DOHH2 (cell line): Measurements from ENCODE around the gene ACHE.

Source experiments
- H3F3A ChIP-seq: fragments of 200-600 bp; sonication (generic), shearing (Covaris generic); 2 replicates; pipeline ENCODE4 v1.6.0; 2016; ENCODE audit warnings: antibody characterized with exemption, mild to moderate bottlenecking; ENCODE audit not compliant: control insufficient read depth, insufficient read depth
- H3K27ac ChIP-seq: fragments of 200-600 bp; sonication (generic); 2 replicates; pipeline ENCODE4 v1.5.1; 2014; ENCODE audit warnings: low read depth, mild to moderate bottlenecking, low read length, moderate library complexity
- H3K27me3 ChIP-seq: fragments of 200-600 bp; sonication (generic); 2 replicates; pipeline ENCODE4 v1.6.1; 2014; ENCODE audit warnings: mild to moderate bottlenecking, low read length, mixed read lengths; ENCODE audit not compliant: control insufficient read depth
- H3K36me3 ChIP-seq: fragments of 200-600 bp; sonication (generic); 2 replicates; pipeline ENCODE4 v1.6.1; 2014; ENCODE audit warnings: mild to moderate bottlenecking, low read length, moderate library complexity, mixed read lengths; ENCODE audit not compliant: control insufficient read depth
- H3K4me1 ChIP-seq: fragments of 200-600 bp; sonication (generic); 2 replicates; pipeline ENCODE4 v1.6.1; 2014; ENCODE audit warnings: mild to moderate bottlenecking, low read length, mixed read lengths; ENCODE audit not compliant: control insufficient read depth
- H3K4me2 ChIP-seq: fragments of 200-600 bp; sonication (generic); 2 replicates; pipeline ENCODE4 v1.6.0; 2014; ENCODE audit warnings: mild to moderate bottlenecking, low read length, moderate library complexity
- H3K4me3 ChIP-seq: fragments of 200-600 bp; sonication (generic); 2 replicates; pipeline ENCODE4 v1.5.1; 2014; ENCODE audit warnings: mild to moderate bottlenecking, low read length, mixed read lengths
- H3K79me2 ChIP-seq: fragments of 200-600 bp; sonication (generic); 2 replicates; pipeline ENCODE4 v1.6.1; 2014; ENCODE audit warnings: mild to moderate bottlenecking, low read length, mixed read lengths; ENCODE audit not compliant: control insufficient read depth
- H3K9me2 ChIP-seq: fragments of 200-600 bp; sonication (generic); replicated peaks from 2 replicates; pipeline ENCODE4 v1.6.1; 2014; ENCODE audit warnings: mild to moderate bottlenecking, low read length, mixed read lengths; ENCODE audit not compliant: control insufficient read depth
- H3K9me3 ChIP-seq: fragments of 200-600 bp; sonication (generic); 2 replicates; pipeline ENCODE4 v1.6.1; 2014; ENCODE audit warnings: antibody characterized with exemption, low read length, mixed read lengths; ENCODE audit not compliant: control insufficient read depth, insufficient read depth
- H4K20me1 ChIP-seq: fragments of 200-600 bp; sonication (generic); 2 replicates; pipeline ENCODE4 v1.6.0; 2014; ENCODE audit warnings: low read depth, mild to moderate bottlenecking, antibody characterized with exemption, low read length, moderate library complexity; ENCODE audit not compliant: control insufficient read depth, insufficient read depth
- CTCF ChIP-seq: fragments of 200-600 bp; sonication (generic); IDR thresholded peaks from one replicate; pipeline ENCODE4 v1.5.1; 2014; ENCODE audit warnings: antibody characterized with exemption, mild to moderate bottlenecking, low read depth, low read length; ENCODE audit not compliant: poor library complexity, severe bottlenecking
- EZH2phosphoT487 ChIP-seq: fragments of 200-600 bp; sonication (generic); IDR thresholded peaks from 2 replicates; pipeline ENCODE4 v1.6.1; 2017; ENCODE audit warnings: borderline replicate concordance, mild to moderate bottlenecking, antibody characterized with exemption, low read length, moderate library complexity, mixed read lengths

Gene ACHE

GRCh38 chr7:100852048-100852872 is 43.4 kb downstream of the ACHE start, which contains the start of gene SLC12A9:
Gene SLC12A9 (plus strand): TSS chr7:100852713. CDS start chr7:100854198, 1,485 bp downstream.
- peaks cover 7% of the 10 kb centered on the region; the same call in 1 of the 2 replicates for H3F3A ChIP-seq
- H3K79me2 ChIP-seq, result peaks cover 25% of the 10 kb centered on the region
- no peaks in the 10 kb centered on the region for H3K27me3 ChIP-seq
- H3K4me1 ChIP-seq, result peaks cover 22% of the 10 kb centered on the region
- 0 out of 2 replicates have a peak, but pooled peaks cover 6% of the 10 kb centered on the region for H4K20me1 ChIP-seq
- H3K4me3 ChIP-seq, result peak within 1 kb of the TSS; percentile 86
- H3K36me3 ChIP-seq, result peaks cover 6% of the 10 kb centered on the region; the same call in 1 of the 2 replicates
- no peaks in the 10 kb centered on the region for H3K9me3 ChIP-seq
- H3K9me2 ChIP-seq, result no peaks in the 10 kb centered on the region
- peak within 1 kb of the TSS; percentile 97 for H3K4me2 ChIP-seq
- TF ChIP-seq EZH2phosphoT487, result no peak
- TF ChIP-seq CTCF, result peak; percentile 100
- H3K27ac ChIP-seq, result peak within 1 kb of the TSS; percentile 43

GRCh38 chr7:100847360-100847759 is 48.3 kb downstream of the ACHE start:
- no peak overlapping the region for H3K27ac ChIP-seq
- H3K4me3 ChIP-seq, result no peak overlapping the region
- H3F3A ChIP-seq, result peaks cover 5% of the 10 kb centered on the region; the same call in 1 of the 2 replicates
- H3K4me2 ChIP-seq, result no peak overlapping the region
- no peaks in the 10 kb centered on the region for H3K9me3 ChIP-seq
- H3K4me1 ChIP-seq, result peaks cover 10% of the 10 kb centered on the region
- H3K27me3 ChIP-seq, result no peaks in the 10 kb centered on the region
- no peaks in the 10 kb centered on the region for H3K9me2 ChIP-seq
- no peaks in the 10 kb centered on the region for H3K36me3 ChIP-seq
- H4K20me1 ChIP-seq, result no peaks in the 10 kb centered on the region
- TF ChIP-seq CTCF, result no peak
- no peak for TF ChIP-seq EZH2phosphoT487
- H3K79me2 ChIP-seq, result no peaks in the 10 kb centered on the region; the same call in 1 of the 2 replicates

GRCh38 chr7:100840470-100841100 is 55.1 kb downstream of the ACHE start:
- Histone ChIP-seq H3F3A (0 out of 2 replicates have a peak, but pooled peaks cover 1% of the 10 kb centered on the region), H3K4me1 (peaks cover 9% of the 10 kb centered on the region), H3K36me3 (no peaks in the 10 kb centered on the region), H3K9me3 (no peaks in the 10 kb centered on the region), H4K20me1 (no peaks in the 10 kb centered on the region), H3K4me3 (no peak overlapping the region), H3K79me2 (no peaks in the 10 kb centered on the region), H3K4me2 (no peak overlapping the region), H3K9me2 (no peaks in the 10 kb centered on the region), H3K27ac (no peak overlapping the region), H3K27me3 (no peaks in the 10 kb centered on the region)
- TF ChIP-seq CTCF (no peak), EZH2phosphoT487 (no peak)
